ENCODE measurements around the gene RGS6.

RGS6 gene

DNA sequence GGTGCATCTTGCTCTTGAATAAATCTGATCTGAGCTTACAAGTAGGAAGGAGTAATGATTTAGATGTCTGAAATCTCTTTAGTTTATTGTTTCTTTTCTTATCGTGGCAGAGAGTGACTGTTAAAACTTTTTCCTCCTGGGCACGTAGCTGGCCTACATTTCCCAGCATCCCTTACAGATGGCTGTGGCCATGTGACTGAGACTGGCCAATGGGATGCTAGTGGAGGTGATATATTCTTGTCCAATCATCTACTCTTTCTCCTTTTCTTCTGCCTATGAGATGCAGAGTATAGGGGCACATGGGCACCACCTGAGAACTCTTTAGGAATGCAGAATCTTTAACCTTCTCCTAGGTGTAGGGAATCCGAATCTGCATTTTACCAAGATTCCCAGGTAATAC is 237.3 kb downstream of the RGS6 start:
- DNase-seq: no peak

DNA sequence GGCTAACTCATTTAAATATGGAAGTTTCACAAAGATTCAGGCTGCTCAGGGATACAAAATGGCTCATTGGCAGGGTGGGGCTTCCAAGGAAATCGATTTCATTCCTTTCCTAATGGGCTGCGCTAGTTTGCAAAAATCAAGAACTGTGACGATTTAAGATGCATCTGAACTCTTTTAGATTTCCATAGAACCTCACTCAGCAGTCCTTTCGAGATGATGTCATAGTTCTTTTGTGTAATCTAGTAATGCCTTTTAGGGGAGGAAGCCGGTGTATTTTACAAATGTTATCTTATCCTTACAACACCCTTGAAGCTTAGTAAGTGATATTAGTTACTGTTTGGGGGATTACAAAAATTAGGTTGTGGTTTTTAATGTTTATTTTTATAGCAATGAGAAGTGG is 239.8 kb downstream of the RGS6 start:
- DNase-seq: no peak

DNA sequence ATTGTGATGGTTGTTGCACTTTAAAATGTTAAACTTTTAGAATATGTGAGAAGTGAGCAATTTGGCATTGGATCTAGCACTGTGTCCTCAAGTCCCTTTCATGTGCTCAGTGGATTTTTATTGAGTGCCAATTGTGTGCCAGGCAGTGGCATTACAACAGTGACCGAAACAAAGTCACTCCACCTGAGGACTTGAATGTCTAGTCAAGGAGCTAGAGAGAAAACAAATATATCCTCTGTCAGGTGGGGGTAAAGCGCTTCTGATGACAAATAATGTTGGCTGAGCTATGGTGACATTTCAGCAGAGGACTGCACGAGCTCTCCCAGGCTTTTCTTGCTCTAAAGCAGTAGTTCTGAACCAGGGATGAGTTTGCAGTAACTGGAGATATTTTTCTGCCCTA is 240.4 kb downstream of the RGS6 start:
- no peak for DNase-seq

DNA sequence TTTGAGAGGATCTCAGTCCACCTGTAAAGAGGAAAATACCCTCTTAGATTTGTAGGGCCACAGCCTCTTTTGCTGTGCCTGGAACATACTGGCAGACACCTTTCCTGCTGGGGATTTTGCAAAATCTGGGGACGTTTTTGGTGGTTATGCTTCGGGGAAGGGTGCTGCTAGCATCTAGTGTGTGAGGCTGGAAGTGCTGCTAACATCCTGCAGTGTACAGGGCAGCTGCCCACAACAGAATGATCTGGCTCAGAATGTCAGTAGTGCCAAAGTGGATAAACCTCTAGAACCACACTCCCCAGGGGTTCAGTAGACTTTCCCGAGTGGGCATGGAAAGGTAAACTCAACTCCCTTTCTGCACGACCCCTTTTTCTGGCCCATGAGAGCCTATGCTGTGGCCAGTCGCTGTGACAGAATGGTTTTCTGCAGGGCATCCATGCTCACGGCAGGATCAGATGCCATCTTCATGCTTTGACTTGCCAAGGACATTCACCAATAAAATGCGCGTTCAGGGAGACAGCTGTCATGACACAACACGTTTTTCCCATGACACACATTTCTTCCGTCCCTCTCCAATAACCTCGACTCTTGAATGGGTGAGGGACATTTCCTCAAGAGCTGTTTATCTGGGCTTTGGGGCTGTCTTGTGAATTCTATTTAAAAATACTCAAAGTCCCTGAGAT is 240.9 kb downstream of the RGS6 start:
- DNase-seq: no peak

DNA sequence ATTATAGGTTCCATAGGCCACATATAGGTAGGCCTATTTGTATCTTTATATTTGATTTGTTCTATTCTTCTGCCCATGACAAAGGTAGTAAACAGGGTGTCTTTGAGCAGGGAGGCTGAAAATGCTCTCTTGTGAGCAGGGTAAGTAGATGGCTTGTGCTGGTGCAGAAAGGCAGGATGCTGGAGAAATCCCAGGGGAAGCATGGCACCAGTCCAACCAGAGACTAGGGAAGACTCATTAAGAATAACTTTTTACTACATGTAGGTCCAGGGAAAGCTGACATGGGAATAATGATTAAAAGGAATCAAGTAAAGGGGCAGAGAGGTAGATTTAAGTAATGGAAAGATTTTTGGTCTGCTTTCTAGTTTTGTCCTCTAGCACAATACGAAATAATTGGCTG is 245.0 kb downstream of the RGS6 start:
- no peak for DNase-seq

DNA sequence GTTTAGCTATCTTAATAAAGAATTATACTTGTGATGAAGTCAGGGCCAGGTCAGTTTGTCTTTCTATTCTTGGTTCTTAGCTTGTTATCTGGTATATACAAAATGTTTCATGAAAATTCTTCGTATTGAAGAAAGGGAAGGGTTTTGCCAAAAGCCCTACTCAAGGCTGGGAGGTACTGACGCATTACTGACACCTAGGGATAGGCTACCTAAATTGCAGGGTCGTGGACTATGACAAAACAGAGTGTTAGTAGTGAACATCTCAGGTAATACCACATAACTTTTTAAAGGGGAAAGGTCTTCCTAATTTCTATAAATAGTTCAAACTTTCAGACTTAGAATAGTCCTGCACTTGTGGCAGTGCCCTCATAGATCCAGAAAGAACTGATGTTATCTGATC is 246.3 kb downstream of the RGS6 start:
- DNase-seq: no peak

DNA sequence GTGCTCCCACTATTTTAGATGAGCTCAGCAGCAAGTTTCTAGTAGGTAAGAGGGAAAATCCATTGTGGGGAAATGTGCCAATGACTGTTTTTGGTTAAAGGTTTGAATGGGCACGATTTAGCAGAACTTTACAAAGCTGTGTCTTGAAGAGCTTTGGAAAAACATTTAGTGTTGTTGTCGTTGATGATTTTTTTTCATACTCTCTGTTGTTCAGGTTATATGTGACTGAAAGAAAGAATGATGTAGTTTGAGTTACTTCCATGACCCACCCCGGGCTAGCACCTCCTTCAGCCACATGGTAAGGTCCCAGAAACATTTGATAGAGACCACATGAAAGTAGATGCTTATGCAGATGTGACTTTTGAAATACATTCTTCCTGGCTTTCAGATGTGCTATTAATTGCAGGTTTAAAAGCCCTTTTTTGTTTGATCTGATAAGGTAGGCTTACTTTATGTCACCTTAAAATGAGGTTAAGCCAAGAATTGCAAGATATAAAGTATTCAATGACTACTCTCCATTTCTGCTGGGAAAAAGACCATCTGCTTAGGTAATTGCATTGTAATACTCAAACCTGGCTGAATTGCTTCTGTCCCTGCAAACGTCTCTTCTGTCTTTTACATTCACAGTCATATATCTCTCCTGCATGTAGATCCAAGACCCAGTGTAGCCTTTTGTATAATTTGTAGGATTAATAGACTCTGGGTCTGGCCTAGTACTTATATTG is 250.6 kb downstream of the RGS6 start:
- no peak for DNase-seq

DNA sequence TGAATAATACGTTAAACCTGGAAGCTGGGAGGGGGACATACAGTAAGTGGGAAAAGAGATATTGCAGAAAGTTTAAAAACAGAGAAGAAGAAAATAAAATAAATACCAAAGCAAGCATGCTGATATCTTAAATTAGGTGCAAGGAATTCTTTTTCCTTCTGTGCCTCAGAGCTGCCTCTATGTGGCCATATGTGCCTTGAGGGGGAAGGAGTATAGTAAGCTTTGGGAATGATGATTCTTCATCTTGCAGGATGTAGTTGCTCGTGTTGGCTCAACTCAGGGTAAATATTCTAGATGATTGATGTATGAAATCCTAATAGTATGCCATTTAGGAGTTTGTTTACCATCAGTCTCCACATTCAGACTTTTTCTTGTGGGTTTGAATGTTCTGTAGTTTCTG is 251.4 kb downstream of the RGS6 start:
- no peak for DNase-seq

DNA sequence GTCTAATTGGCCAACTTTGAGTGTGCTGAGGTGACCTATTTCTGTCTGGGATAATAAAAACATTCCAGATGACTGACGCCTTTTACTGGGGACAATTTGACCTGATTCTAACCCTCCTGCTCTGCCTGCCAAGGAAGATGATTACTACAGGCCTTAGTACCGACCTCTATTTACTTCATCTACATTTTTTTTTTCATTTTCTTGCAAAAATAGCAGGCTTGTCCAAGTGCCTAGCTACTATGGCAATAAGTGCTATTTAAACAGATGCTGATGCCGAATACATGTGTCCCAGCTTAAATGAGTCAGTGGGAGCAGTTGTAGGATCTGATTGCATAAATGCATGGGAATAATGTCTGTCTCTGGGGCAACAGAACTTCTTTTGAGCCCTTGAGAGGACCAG is 254.3 kb downstream of the RGS6 start:
- peak; percentile 39 for DNase-seq

DNA sequence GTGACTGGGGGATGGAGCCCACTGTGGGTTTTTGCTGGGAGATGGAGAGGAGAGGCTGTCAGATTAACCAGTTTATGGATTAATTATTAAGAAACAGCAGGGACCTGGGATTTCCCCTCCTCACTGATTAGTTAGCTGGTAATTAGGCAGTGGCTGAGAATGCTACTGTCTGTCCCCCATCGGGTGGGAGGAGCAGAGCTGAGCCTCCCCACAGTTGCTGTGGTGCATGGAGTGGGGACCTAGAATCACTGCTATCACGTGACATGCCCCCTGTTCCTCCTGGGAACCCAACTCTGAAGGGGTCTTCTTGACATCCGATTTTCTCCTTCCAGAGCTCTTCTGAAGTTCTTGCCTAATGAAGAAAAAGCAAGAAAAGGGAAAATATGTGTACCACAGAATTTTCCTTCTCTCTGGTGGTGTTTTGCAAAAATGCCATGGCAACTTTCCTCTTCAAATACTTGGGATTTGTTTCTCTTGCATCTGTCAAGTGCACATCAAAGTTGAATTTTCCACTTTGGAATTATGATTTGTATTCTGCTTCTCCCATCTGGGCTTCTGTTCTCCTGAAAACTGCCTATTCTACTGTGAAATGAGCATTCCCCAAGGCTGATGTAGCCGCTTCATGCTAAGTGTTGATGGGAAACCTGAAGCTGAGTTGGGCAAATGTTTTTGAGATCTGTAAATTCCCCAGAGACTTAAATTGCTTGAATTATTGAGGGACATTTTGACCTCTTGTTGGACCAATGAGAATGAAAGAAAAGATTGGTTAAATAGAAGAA is 264.2 kb downstream of the RGS6 start:
- no peak for DNase-seq

DNA sequence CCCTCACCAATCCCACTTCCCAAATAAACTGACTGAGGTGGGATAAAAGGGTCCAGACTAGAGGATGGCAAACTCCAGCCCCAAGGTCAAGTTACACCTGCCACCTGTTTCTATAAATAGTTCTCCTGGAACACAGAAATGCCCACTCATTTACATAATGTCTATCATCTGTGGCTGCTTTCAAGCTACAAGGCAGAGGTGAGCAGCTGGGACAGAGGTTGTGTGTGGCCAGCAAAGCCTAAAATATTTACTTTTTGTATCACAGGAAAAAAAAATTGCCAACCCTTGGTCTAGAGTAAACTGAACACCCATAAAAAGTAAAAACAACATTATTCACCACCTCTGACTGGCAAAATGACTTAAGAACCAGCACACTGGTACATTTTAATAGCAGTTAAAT is 269.4 kb downstream of the RGS6 start:
- no peak for DNase-seq

DNA sequence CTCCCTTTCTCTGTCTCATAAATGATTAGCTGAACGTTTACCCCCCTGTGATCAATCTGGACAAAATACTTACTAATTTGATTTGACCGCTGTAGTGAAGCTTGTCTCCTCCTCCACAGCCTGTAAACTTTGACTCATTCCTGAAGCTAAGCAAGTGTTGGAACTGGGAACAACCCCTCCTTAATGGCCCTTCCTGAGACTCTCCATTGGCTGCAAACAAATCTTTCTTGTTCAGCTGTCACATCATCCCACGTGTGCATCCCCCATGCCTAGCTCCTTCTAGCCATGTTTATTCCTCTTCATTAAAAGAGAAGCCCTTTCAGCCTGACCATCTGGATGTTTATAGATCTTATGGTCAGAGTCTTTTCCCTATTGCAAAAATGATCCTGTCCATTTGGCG is 281.2 kb downstream of the RGS6 start:
- DNase-seq: no peak

DNA sequence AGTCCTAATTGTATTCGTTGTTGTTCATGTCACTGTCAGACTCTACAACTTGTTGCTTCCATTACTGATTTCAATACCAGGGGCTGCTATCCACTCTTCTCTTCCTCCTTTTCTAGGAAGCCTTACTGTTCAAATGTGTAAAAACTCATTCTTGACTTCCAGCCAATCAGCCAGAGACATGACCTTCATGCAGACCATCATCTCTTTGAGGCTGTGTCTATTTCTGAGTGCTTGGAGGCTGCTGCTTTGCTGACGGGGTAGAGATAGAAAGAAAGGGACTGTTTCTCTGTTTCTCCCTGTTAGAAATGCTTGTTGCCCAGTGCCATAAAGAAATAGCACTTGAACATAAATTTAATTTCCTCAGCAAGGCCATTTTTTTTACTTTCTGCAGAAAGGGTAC is 282.9 kb downstream of the RGS6 start:
- no peak for DNase-seq

DNA sequence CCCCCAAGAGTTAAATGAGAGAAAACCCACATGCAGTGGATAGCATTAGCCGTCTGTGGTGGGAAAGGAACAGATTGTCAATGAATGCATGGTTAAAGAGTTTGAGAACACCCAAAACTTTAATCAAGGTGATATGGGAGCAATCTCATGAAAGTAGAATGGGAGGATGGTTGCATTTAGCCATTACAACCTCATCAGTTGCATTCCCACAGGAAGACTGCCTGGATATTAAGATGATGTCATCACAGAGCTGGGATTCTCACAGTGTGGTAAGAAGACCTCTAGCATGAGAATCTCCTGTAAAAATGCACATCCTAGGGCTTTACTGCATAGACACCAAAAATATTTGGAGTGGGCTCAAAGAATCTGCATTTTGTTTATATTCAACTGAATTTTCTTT is 284.9 kb downstream of the RGS6 start:
- DNase-seq: no peak

DNA sequence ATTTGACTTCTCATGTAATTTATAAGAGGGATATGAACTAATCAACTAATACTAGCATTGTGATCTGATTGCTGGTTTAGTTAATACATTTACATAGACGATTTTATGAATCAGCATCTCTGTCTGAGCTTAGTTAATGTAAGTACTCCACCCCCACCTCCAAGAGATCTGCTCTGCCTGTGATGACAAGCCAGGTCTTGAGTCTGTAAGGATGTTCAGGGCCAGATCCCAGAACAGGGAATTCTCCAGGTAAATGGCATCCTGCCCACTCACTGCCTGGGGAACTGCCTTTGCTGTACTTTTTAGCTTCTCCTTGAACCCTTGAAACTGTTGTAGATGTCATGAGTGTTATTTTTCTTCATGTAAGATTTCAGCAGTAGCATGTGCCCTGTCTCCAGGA is 289.8 kb downstream of the RGS6 start:
- DNase-seq: no peak

DNA sequence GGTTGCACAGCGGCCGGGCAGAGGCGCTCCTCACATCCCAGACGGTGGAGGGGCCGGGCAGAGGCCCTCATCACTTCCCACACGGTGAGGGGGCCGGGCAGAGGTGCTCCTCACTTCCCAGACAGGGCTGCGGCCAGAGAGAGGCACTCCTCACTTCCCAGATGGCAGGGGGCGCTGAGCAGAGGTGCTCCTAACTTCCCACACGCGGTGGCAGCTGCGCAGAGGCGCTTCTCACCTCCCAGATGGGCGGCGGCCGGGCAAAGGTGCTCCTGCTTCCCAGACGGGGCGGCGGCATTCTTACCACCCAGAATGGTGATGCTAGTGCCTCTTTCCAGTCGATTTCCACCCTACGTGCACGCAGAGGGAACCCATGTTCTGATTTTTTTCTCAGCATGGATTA is 304.4 kb downstream of the RGS6 start:
- DNase-seq: no peak

DNA sequence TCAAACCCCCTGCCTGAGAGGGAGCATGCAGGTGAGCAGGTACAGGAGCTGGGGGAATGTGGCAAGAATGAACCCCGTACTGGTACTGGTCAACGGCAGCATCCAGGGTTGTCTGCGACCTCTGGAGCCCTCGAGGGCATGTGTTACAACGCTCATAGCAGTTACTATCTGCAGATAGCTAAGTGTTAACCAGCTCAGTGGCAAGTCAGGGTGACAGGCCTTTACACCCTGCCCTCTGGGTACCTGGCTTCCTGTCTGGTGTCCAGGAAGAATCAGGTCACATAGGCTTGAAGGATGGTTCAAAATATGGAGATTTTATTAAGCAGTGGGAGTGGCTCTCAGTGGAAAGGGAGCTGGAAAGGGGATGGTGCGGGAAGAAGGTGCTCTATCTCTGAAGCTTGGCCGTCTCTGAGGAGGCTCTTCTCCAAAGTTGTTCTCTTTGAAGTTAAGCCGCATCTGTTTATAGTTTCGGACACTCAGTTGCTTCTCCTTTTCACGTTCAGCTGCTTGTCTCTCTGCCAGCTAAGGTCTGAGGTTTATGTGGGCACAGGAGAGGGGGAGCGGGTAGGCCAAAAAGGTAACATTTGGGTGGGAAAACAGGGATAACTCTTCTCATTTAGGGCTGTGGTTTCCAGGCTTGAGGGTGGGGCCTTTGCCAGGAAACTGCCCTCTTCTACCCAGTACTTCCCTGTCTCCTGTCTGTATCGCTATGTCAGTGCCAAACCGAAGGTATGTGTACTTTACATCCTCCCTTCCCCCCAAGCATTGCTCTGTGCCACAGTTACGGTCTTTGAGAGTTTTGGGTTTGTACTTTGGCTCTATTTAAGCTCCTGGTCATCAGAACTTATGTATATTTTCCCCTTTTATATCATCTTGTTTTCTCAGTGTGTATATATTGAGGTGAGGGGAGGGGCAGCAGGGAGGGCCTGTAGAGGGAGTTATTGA is 305.8 kb downstream of the RGS6 start:
- no peak for DNase-seq

DNA sequence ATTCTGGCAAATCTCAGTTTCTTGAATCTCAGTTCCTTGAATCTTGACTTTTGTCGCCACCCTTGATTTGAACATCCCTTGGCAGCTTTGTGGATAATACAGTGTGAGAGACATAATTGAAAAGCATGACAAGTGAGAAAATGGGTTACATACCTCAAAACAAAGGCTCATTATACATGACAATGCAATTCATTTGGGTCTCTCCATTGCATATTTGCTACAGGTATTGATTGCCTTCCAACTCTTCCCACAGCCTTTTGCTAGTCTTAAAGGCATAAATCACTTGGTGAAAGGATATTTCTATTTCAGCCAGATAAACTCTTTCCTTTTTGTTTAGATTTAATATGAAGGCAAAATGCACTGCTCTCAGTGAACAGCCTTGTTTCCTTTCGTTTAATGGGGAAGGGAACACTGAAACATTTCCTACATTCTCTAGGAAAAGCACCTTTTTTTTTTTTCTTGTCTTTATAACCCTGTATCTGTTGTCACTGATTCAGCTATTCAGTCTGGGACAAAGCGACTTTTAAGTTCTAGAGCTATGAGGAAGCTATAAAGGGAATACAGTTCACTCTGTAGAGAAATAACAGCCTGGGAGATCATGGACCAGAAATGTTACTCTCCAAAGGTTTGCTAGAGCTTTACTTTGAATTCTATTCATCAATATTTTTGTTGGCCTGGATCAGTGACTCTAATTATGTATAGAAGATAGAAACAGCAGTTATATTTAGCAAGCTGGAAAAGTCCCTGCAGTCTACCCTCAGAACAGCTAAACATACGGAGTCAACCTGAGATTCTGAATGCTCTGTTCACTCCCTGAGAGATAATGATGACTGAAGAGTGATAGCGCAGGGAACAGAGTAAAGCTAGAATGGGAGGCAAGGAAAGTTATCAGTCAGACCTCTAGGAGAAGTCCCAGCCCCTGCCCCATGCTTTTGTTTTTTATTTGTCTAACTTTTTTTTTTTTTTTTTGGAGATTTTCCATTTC is 311.4 kb downstream of the RGS6 start:
- DNase-seq: no peak

DNA sequence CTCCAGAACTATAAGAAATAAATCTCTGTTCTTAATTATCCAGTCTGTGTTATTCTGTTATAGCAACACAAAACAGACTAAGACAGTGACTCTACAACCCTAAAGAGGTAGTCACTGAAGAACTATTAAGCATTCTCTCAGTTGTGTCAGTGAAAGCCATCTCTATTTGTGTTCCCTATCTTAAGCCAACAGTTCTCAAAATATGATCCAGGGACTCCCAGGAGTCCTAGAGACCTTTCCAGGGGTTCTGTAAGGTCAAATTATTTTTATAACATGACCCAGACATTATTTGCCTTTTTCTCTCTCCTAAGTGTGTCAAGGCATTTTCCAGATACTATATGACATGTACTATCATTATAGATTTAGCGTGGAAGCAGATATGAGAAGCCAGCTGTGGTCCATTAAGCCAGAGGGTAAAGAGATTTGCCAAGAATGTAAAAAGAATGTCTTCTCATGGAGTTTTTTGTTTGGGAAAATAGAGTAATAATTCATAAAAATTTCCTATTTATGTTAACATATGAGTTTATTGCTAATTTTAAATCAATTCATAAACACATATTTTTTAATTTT is 315.8 kb downstream of the RGS6 start:
- no peak for DNase-seq

DNA sequence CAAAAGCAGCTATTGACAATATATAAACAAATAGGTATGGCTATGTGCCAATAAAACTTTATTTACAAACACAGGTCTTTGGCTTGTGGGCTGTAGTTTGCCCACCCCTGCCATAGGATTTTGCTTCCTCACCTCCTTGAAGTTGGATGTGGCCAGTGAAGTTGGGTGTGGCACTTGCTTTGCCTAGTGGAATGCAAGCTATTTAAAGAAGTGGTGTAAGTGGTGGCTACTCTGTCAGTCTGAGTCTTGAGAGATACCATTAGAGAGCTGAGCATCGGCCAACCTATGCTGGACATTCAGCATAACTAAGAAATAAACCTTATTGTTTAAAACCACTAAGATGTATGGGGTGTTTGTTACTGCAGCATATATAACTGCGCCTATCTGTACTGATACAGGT is 321.3 kb downstream of the RGS6 start:
- no peak for DNase-seq

DNA sequence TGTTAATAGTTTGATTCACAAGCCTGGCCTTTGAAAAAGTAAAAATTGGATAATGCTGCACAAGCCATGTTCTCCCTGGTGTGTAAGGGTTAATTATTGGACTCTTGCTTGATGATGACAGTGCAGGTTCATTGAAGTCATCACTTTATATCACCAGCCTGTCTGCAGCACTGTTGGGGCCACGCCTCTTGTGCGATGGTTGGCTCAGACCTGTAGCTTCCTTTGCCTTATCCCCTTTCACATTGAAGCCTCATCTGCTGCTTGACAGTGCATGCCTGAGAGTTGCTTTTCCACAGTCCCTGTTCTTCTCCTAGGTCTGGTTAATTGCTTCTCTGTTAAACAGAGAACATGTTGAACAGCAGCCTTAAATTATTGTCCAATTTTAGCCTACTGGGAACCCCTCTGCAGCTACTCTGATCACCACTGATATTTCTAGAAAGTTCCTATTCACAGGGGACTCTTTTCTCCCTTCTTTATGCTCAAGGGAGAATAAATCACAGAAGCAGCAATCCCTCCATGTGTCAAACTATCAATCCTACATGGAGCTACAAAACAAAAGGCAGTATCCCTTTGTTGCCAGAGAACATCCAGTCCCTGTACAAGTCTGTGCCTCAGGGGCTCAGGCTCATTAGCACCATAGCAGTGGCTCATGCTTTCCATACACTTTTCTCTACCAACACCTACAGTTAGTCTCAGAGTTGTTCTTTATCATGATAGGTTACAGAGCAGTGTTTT is 322.1 kb downstream of the RGS6 start:
- DNase-seq: no peak

Data from left hindlimb (tissue), 1 donor.